Measurements from ENCODE around the gene PAFAH2. TPM values are rescaled to one million over a fixed set of nuclear protein-coding genes. Genes with fewer than 3 reads are reported as not detected.

The PAFAH2 gene
- total RNA-seq, 1 experiment from 2014 or later = 13.0 TPM

DNA sequence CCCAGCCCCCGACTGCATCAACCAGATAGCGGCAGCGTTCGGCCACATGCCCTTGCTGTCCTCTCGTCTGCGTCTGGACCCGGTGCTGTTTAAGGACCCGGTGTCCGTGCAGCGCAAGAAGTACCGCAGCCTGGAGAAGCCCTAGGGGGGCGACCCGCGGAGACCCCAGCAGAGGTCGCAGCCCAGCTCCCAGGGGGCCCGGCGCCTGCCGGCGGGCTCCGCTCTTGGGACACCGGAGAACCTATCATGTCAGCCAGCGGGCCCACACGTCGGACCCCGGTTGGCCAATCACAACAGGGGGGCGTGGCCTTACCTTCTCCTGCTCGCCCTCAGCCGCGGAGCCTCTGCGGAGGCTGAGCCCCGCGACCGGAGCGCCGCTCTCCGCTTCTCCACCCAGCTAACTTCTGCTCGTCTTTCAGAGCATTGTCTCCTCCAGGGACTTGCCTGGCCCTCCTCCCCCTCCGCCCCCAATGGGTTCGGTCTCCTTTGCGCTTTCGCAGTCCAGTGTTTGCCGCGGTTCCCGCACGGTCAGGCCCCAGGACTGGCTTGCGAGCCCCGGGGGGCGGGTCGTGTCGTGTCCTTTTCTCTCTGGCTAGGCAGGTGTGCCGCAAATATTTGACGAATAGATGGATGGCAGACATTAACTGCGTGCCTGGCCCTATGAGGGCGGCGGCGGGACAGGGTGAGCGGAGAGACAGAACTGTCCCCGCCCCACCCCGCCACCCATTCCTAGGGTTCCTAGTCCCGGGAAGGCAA is 37.5 kb upstream of the PAFAH2 start:
- Histone ChIP-seq H3K4me2 (ENCODE audit: low read length) (peak overlapping the region; percentile 100), H3K9ac (ENCODE audit: low read length) (peak overlapping the region; percentile 86), H3K27ac (ENCODE audit: low read depth, low read length) (peak overlapping the region; percentile 73), H4K20me1 (ENCODE audit: insufficient read depth) (no peaks in the 10 kb centered on the region), H3K27me3 (ENCODE audit: insufficient read depth, low read length) (no peaks in the 10 kb centered on the region), H3K79me2 (ENCODE audit: insufficient read depth, low read length) (no peaks in the 10 kb centered on the region), H3K4me3 (replicated peaks in 1 of 2; ENCODE audit: low read depth in 1 of 2, low read length in 2 of 2) (peak overlapping the region; percentile 91 to 98), H3K9me3 (ENCODE audit: control insufficient read depth in 1 of 2, insufficient read depth in 1 of 2, low read depth in 1 of 2, low read length in 2 of 2) (no peaks in the 10 kb centered on the region), H2AFZ (ENCODE audit: low read depth, low read length, poor library complexity, severe bottlenecking) (peak overlapping the region; percentile 95), H3K9me2 (ENCODE audit: insufficient read depth) (no peaks in the 10 kb centered on the region), H3K36me3 (ENCODE audit: control insufficient read depth in 1 of 2, insufficient read depth in 2 of 2, low read length in 2 of 2) (no peaks in the 10 kb centered on the region), H3K4me1 (ENCODE audit: control insufficient read depth in 1 of 2, insufficient read depth in 2 of 2, low read length in 2 of 2) (peaks cover 11 to 27% of the 10 kb centered on the region in 2 experiments)
- TSS peak; percentile 62 for BruUV-seq (replicated peaks)
- DNase-seq (ENCODE audit: low read depth, low spot score) (peak; percentile 77), ATAC-seq (peak; percentile 91)
- ChIA-PET POLR2A (interaction anchor here (1.0 to 1.5 kb wide), 4 partner anchors 48 to 110 kb away, joined by 3 to 5 read pairs (median 3); no protein-coding TSS in a partner anchor), RAD21 (ENCODE audit: low non-redundant PET in 1 of 2, low total read pairs in 2 of 2, uncharacterized antibody in 2 of 2, unreplicated experiment in 2 of 2) (interaction anchor here (0.6 to 2.1 kb wide), 5 partner anchors 109 to 1193 kb away, joined by 3 to 12 read pairs (median 3); no protein-coding TSS in a partner anchor), CTCF (interaction anchor here (0.7 to 3.8 kb wide), 11 partner anchors 9 to 382 kb away, joined by 3 to 60 read pairs (median 6); partner anchors contain the start of genes CEP85 and PDIK1L)
- TF ChIP-seq ZFX (IDR thresholded peaks at IDR 0.05) (no peak; the same call in 1 of the 2 replicates), TCF7L2 (IDR thresholded peaks at IDR 0.05; ENCODE audit: borderline replicate concordance, extremely low read depth, insufficient read depth, insufficient read length) (no peak), FOSL1 (IDR thresholded peaks at IDR 0.05; ENCODE audit: low read depth) (no peak), EGR1 (IDR thresholded peaks at IDR 0.05; ENCODE audit: low read depth) (no peak), EZH2phosphoT487 (IDR thresholded peaks at IDR 0.05; ENCODE audit: borderline replicate concordance) (no peak), CEBPB (IDR thresholded peaks at IDR 0.05; ENCODE audit: low read depth) (no peak), POLR2AphosphoS5 (IDR thresholded peaks at IDR 0.05; ENCODE audit: low read depth, low read length) (peak; percentile 92), SIN3A (IDR thresholded peaks at IDR 0.05; ENCODE audit: low read depth) (no peak), YY1 (IDR thresholded peaks at IDR 0.05; ENCODE audit: extremely low read depth, insufficient replicate concordance, low read depth, low read length) (peak; percentile 32), POLR2A (IDR thresholded peaks at IDR 0.05; ENCODE audit: borderline replicate concordance, extremely low read depth, insufficient read depth, insufficient read length) (peak; percentile 54), ELF1 (IDR thresholded peaks at IDR 0.05; ENCODE audit: borderline replicate concordance, low read depth) (no peak), SP1 (IDR thresholded peaks at IDR 0.05; ENCODE audit: low read depth) (no peak; the same call in 1 of the 2 replicates), JUND (IDR thresholded peaks at IDR 0.05) (no peak), SRF (IDR thresholded peaks at IDR 0.05; ENCODE audit: low read depth) (no peak)
- TF ChIP-seq, protein P1, sequence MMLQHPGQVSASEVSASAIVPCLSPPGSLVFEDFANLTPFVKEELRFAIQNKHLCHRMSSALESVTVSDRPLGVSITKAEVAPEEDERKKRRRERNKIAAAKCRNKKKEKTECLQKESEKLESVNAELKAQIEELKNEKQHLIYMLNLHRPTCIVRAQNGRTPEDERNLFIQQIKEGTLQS (IDR thresholded peaks at IDR 0.05) = no peak
- TF ChIP-seq, protein P2, sequence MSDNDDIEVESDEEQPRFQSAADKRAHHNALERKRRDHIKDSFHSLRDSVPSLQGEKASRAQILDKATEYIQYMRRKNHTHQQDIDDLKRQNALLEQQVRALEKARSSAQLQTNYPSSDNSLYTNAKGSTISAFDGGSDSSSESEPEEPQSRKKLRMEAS (IDR thresholded peaks at IDR 0.05) = no peak
- TF ChIP-seq, protein P3, sequence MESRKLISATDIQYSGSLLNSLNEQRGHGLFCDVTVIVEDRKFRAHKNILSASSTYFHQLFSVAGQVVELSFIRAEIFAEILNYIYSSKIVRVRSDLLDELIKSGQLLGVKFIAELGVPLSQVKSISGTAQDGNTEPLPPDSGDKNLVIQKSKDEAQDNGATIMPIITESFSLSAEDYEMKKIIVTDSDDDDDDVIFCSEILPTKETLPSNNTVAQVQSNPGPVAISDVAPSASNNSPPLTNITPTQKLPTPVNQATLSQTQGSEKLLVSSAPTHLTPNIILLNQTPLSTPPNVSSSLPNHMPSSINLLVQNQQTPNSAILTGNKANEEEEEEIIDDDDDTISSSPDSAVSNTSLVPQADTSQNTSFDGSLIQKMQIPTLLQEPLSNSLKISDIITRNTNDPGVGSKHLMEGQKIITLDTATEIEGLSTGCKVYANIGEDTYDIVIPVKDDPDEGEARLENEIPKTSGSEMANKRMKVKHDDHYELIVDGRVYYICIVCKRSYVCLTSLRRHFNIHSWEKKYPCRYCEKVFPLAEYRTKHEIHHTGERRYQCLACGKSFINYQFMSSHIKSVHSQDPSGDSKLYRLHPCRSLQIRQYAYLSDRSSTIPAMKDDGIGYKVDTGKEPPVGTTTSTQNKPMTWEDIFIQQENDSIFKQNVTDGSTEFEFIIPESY (IDR thresholded peaks at IDR 0.05; ENCODE audit: extremely low read depth, insufficient replicate concordance, low read length) = no peak
- TF ChIP-seq, protein P4, sequence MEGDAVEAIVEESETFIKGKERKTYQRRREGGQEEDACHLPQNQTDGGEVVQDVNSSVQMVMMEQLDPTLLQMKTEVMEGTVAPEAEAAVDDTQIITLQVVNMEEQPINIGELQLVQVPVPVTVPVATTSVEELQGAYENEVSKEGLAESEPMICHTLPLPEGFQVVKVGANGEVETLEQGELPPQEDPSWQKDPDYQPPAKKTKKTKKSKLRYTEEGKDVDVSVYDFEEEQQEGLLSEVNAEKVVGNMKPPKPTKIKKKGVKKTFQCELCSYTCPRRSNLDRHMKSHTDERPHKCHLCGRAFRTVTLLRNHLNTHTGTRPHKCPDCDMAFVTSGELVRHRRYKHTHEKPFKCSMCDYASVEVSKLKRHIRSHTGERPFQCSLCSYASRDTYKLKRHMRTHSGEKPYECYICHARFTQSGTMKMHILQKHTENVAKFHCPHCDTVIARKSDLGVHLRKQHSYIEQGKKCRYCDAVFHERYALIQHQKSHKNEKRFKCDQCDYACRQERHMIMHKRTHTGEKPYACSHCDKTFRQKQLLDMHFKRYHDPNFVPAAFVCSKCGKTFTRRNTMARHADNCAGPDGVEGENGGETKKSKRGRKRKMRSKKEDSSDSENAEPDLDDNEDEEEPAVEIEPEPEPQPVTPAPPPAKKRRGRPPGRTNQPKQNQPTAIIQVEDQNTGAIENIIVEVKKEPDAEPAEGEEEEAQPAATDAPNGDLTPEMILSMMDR (IDR thresholded peaks at IDR 0.05 in 2 of 3, conservative IDR thresholded peaks at IDR 0.05 in 1 of 3; ENCODE audit: borderline replicate concordance in 1 of 3, insufficient read depth in 1 of 3, low read depth in 2 of 3, low read length in 2 of 3) = 0 out of 6 replicates have a peak, but pooled peaks of 1 of the 3 experiments have one; percentile 14
- intact Hi-C loops (cut with micrococcal nuclease) = loop anchor here (2.0 to 5.0 kb wide), 4 partner anchors 75 to 357 kb away; partner anchors contain the start of genes C1orf232, PDIK1L and ZNF593
